Neural cell (in vitro differentiated cells): ENCODE data around the gene HK1. TPM values are rescaled to one million over a fixed set of nuclear protein-coding genes. Genes with fewer than 3 reads are reported as not detected.

Experiments
- H2AFZ ChIP-seq: fragments of 200-600, 300-800 bp; sonication (generic), shearing (Covaris generic); 2 replicates; pipeline ENCODE4 v1.6.0; 2014; ENCODE audit warnings: low read depth, mild to moderate bottlenecking, antibody characterized with exemption, low read length, moderate library complexity
- H3F3A ChIP-seq: fragments of 200-600 bp; shearing (Covaris generic); 2 replicates; pipeline ENCODE4 v1.6.1; 2016; ENCODE audit warnings: mild to moderate bottlenecking, moderate library complexity, mixed read lengths, antibody characterized with exemption, low read length; ENCODE audit not compliant: insufficient read depth, poor library complexity, severe bottlenecking
- H3K27ac ChIP-seq: fragments of 200-600, 300-800 bp; sonication (generic), shearing (Covaris generic); 2 replicates; pipeline ENCODE4 v1.5.1; 2014; ENCODE audit warnings: mild to moderate bottlenecking, low read length, moderate library complexity
- H3K27me3 ChIP-seq: fragments of 300-800, 200-600 bp; sonication (generic), shearing (Covaris generic); 2 replicates; pipeline ENCODE4 v1.6.0; 2014; ENCODE audit warnings: mild to moderate bottlenecking, low read depth, low read length, moderate library complexity; ENCODE audit not compliant: insufficient read depth
- H3K36me3 ChIP-seq: fragments of 300-800, 200-600 bp; sonication (generic), shearing (Covaris generic); 2 replicates; pipeline ENCODE4 v1.5.1; 2014; ENCODE audit warnings: mild to moderate bottlenecking, antibody characterized with exemption, low read length, moderate library complexity; ENCODE audit not compliant: insufficient read depth
- H3K4me2 ChIP-seq: fragments of 300-800, 200-600 bp; sonication (generic), shearing (Covaris generic); 2 replicates; pipeline ENCODE4 v1.6.0; 2014; ENCODE audit warnings: mild to moderate bottlenecking, low read length
- H3K4me3 ChIP-seq: fragments of 300-800, 200-600 bp; sonication (generic), shearing (Covaris generic); 2 replicates; pipeline ENCODE4 v1.5.1; 2014; ENCODE audit warnings: mild to moderate bottlenecking, low read length, moderate library complexity
- H3K79me2 ChIP-seq: fragments of 200-600 bp; shearing (Covaris generic); replicated peaks from 2 replicates; pipeline ENCODE4 v1.6.0; 2014; ENCODE audit warnings: mild to moderate bottlenecking, low read length, moderate library complexity; ENCODE audit not compliant: insufficient read depth
- H3K9ac ChIP-seq: fragments of 300-800, 200-600 bp; sonication (generic), shearing (Covaris generic); 2 replicates; pipeline ENCODE4 v1.6.1; 2016; ENCODE audit warnings: mild to moderate bottlenecking, low read length, mixed read lengths
- H3K9me2 ChIP-seq: fragments of 200-600 bp; shearing (Covaris generic); 2 replicates; pipeline ENCODE4 v1.6.1; 2016; ENCODE audit warnings: mild to moderate bottlenecking, low read length, mixed read lengths; ENCODE audit not compliant: insufficient read depth
- H3K9me3 ChIP-seq: fragments of 200-600, 300-800 bp; sonication (generic), shearing (Covaris generic); 2 replicates; pipeline ENCODE4 v1.6.1; 2016; ENCODE audit warnings: mild to moderate bottlenecking, mixed run types, low read length, moderate library complexity, mixed read lengths
- H4K20me1 ChIP-seq: fragments of 200-600 bp; shearing (Covaris generic); 2 replicates; pipeline ENCODE4 v1.6.1; 2016; ENCODE audit warnings: mild to moderate bottlenecking, mixed run types; ENCODE audit not compliant: insufficient read depth
- EP300 ChIP-seq: fragments of 450-650 bp; conservative IDR thresholded peaks from 2 replicates; pipeline ENCODE4 v1.6.1; 2014; ENCODE audit warnings: antibody characterized with exemption, mild to moderate bottlenecking, moderate library complexity; ENCODE audit not compliant: poor library complexity, severe bottlenecking
- EZH2 ChIP-seq: fragments of 200-600, 300-800 bp; shearing (Covaris generic), sonication (generic); IDR thresholded peaks from 2 replicates; pipeline ENCODE4 v1.6.1; 2014; ENCODE audit warnings: antibody characterized with exemption, low read length, borderline replicate concordance, mild to moderate bottlenecking; ENCODE audit not compliant: insufficient read depth, poor library complexity, severe bottlenecking
- MXI1 ChIP-seq: fragments of 450-650 bp; conservative IDR thresholded peaks from 2 replicates; pipeline ENCODE4 v1.6.1; 2014; ENCODE audit warnings: antibody characterized with exemption, mild to moderate bottlenecking; ENCODE audit not compliant: poor library complexity, severe bottlenecking
- POLR2AphosphoS5 ChIP-seq: IDR thresholded peaks from 2 replicates; pipeline ENCODE4 v1.6.1; 2012
- RAD21 ChIP-seq: fragments of 450-650 bp; conservative IDR thresholded peaks from 2 replicates; pipeline ENCODE4 v1.6.1; 2014; ENCODE audit warnings: antibody characterized with exemption, mild to moderate bottlenecking, moderate library complexity
- SMC3 ChIP-seq: fragments of 450-650 bp; conservative IDR thresholded peaks from 2 replicates; pipeline ENCODE4 v1.6.1; 2014; ENCODE audit warnings: antibody characterized with exemption, mild to moderate bottlenecking, moderate library complexity; ENCODE audit not compliant: poor library complexity
- TAF1 ChIP-seq: IDR thresholded peaks from 2 replicates; pipeline ENCODE4 v1.6.1; 2012; ENCODE audit warnings: low read depth
- polyA plus RNA-seq: library from polyadenylated mRNA; depleted of rRNA; stranded (reverse); fragments of >200 nt; gene quantifications from 2 replicates; pipeline ENCODE4 v1.2.3, GENCODE V29; 2014
- TF ChIP-seq, protein P1 (sequence below): IDR thresholded peaks from 2 replicates; pipeline ENCODE4 v1.6.1; 2012; ENCODE audit warnings: borderline replicate concordance
- TF ChIP-seq, protein P2 (sequence below): fragments of 450-650 bp; IDR thresholded peaks from 2 replicates; pipeline ENCODE4 v1.5.1; 2014; ENCODE audit warnings: antibody characterized with exemption, mild to moderate bottlenecking, moderate library complexity; ENCODE audit not compliant: poor library complexity, severe bottlenecking

Gene HK1
- polyA plus RNA-seq, 1 donor from 2014 or later: 60.5 TPM

DNA sequence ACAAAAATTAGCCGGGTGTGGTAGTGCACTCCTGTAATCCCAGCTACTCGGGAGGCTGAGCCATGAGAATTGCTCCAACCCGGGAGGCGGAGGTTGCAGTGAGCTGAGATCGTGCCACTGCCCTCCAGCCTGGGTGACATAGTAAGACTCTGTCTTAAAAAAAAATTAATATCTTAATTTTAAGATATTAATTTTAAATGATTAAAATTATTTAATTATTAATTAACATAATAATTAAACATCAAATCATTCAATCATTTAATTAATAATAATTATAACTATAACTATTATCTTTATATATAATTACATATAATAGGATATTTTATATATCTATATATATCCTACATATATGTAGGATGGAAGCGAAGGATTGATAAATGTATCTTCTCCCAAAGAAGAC is 1.8 kb upstream of the HK1 start:
- Histone ChIP-seq H3K4me2 (no peak overlapping the region), H3K27ac (no peak overlapping the region), H3K27me3 (no peaks in the 10 kb centered on the region), H3K9me3 (no peaks in the 10 kb centered on the region), H3K4me3 (no peak overlapping the region), H3K9me2 (no peaks in the 10 kb centered on the region), H2AFZ (no peak overlapping the region), H3K79me2 (no peaks in the 10 kb centered on the region), H3K36me3 (no peaks in the 10 kb centered on the region), H3F3A (no peaks in the 10 kb centered on the region), H4K20me1 (no peaks in the 10 kb centered on the region), H3K9ac (no peak overlapping the region)
- TF ChIP-seq EP300: no peak
- no peak for TF ChIP-seq POLR2AphosphoS5
- TF ChIP-seq EZH2: no peak
- no peak for TF ChIP-seq MXI1
- TF ChIP-seq RAD21: no peak
- TF ChIP-seq SMC3: no peak
- TF ChIP-seq, protein P1, sequence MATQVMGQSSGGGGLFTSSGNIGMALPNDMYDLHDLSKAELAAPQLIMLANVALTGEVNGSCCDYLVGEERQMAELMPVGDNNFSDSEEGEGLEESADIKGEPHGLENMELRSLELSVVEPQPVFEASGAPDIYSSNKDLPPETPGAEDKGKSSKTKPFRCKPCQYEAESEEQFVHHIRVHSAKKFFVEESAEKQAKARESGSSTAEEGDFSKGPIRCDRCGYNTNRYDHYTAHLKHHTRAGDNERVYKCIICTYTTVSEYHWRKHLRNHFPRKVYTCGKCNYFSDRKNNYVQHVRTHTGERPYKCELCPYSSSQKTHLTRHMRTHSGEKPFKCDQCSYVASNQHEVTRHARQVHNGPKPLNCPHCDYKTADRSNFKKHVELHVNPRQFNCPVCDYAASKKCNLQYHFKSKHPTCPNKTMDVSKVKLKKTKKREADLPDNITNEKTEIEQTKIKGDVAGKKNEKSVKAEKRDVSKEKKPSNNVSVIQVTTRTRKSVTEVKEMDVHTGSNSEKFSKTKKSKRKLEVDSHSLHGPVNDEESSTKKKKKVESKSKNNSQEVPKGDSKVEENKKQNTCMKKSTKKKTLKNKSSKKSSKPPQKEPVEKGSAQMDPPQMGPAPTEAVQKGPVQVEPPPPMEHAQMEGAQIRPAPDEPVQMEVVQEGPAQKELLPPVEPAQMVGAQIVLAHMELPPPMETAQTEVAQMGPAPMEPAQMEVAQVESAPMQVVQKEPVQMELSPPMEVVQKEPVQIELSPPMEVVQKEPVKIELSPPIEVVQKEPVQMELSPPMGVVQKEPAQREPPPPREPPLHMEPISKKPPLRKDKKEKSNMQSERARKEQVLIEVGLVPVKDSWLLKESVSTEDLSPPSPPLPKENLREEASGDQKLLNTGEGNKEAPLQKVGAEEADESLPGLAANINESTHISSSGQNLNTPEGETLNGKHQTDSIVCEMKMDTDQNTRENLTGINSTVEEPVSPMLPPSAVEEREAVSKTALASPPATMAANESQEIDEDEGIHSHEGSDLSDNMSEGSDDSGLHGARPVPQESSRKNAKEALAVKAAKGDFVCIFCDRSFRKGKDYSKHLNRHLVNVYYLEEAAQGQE: no peak
- TF ChIP-seq TAF1: no peak
- TF ChIP-seq, protein P2, sequence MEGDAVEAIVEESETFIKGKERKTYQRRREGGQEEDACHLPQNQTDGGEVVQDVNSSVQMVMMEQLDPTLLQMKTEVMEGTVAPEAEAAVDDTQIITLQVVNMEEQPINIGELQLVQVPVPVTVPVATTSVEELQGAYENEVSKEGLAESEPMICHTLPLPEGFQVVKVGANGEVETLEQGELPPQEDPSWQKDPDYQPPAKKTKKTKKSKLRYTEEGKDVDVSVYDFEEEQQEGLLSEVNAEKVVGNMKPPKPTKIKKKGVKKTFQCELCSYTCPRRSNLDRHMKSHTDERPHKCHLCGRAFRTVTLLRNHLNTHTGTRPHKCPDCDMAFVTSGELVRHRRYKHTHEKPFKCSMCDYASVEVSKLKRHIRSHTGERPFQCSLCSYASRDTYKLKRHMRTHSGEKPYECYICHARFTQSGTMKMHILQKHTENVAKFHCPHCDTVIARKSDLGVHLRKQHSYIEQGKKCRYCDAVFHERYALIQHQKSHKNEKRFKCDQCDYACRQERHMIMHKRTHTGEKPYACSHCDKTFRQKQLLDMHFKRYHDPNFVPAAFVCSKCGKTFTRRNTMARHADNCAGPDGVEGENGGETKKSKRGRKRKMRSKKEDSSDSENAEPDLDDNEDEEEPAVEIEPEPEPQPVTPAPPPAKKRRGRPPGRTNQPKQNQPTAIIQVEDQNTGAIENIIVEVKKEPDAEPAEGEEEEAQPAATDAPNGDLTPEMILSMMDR: no peak

DNA sequence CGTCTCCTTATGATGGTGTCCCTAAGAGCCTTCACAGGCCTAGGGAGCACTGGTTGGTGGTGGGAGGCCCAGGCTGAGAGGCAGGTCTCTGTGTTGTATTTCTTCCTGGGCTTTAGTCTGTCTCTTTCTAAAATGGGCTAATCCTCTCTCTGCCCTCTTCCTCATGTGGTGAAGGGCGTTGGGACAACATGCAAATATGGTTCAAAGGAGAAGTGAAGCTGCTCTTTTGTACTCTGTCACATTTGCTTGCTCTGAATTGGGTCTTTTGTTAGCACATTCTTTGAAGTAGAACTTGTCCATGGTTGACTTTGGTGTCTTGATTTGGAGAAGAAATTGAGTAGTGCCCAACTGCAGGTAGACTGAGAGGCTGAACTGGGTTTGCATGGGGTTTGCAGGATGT is 814 bp downstream of the HK1 start:
- Histone ChIP-seq H2AFZ (no peak overlapping the region), H4K20me1 (no peaks in the 10 kb centered on the region), H3K36me3 (no peaks in the 10 kb centered on the region), H3K79me2 (no peaks in the 10 kb centered on the region), H3K9me2 (no peaks in the 10 kb centered on the region), H3F3A (no peaks in the 10 kb centered on the region), H3K4me2 (no peak overlapping the region), H3K4me3 (no peak overlapping the region), H3K27ac (no peak overlapping the region), H3K9ac (no peak overlapping the region), H3K9me3 (no peaks in the 10 kb centered on the region), H3K27me3 (no peaks in the 10 kb centered on the region)
- TF ChIP-seq RAD21: no peak
- TF ChIP-seq, protein P2: no peak
- no peak for TF ChIP-seq MXI1
- TF ChIP-seq SMC3: no peak
- TF ChIP-seq EP300: no peak
- TF ChIP-seq, protein P1: no peak
- TF ChIP-seq POLR2AphosphoS5: no peak
- no peak for TF ChIP-seq EZH2
- no peak for TF ChIP-seq TAF1
